Hepatocyte (in vitro differentiated cells): ENCODE results near the gene CHEK2. TPM values are rescaled to one million over a fixed set of nuclear protein-coding genes. Genes with fewer than 3 reads are reported as not detected.
A peak's percentile ranks its signal among the peaks of the same experiment; 100 is the strongest.

Source experiments
- DNase-seq: peaks from one replicate; pipeline ENCODE4 v3.0.0-alpha.2; 2016; ENCODE audit warnings: low spot score
- H2AFZ ChIP-seq: fragments of 200-600 bp; sonication (generic); 2 replicates; pipeline ENCODE4 v1.6.0; 2016; ENCODE audit warnings: antibody characterized with exemption, mild to moderate bottlenecking
- H3K27ac ChIP-seq: fragments of 200-600 bp; sonication (generic); 2 replicates; pipeline ENCODE4 v1.5.1; 2016; ENCODE audit warnings: mild to moderate bottlenecking
- H3K27me3 ChIP-seq: fragments of 200-600 bp; sonication (generic); 2 replicates; pipeline ENCODE4 v1.6.1; 2016
- H3K36me3 ChIP-seq: fragments of 200-600 bp; sonication (generic); replicated peaks from 2 replicates; pipeline ENCODE4 v1.5.1; 2016; ENCODE audit warnings: low read depth; ENCODE audit not compliant: insufficient read depth
- H3K4me1 ChIP-seq: fragments of 200-600 bp; sonication (generic); 2 replicates; pipeline ENCODE4 v1.5.1; 2016; ENCODE audit warnings: mild to moderate bottlenecking, moderate library complexity; ENCODE audit not compliant: insufficient read depth
- H3K4me2 ChIP-seq: fragments of 200-600 bp; sonication (generic); 2 replicates; pipeline ENCODE4 v1.6.0; 2016
- H3K4me3 ChIP-seq: fragments of 200-600 bp; sonication (generic); 2 replicates; pipeline ENCODE4 v1.5.1; 2016; ENCODE audit warnings: mild to moderate bottlenecking
- H3K79me2 ChIP-seq: fragments of 200-600 bp; sonication (generic); 2 replicates; pipeline ENCODE4 v1.6.0; 2017; ENCODE audit warnings: mild to moderate bottlenecking
- H3K9me2 ChIP-seq: fragments of 200-600 bp; sonication (generic); replicated peaks from 2 replicates; pipeline ENCODE4 v1.6.0; 2017; ENCODE audit warnings: mild to moderate bottlenecking; ENCODE audit not compliant: insufficient read depth
- H3K9me3 ChIP-seq: fragments of 200-600 bp; sonication (generic); 2 replicates; pipeline ENCODE4 v1.5.1; 2016; ENCODE audit warnings: low read depth, mild to moderate bottlenecking
- H4K20me1 ChIP-seq: fragments of 200-600 bp; sonication (generic); 2 replicates; pipeline ENCODE4 v1.6.0; 2016; ENCODE audit warnings: mild to moderate bottlenecking; ENCODE audit not compliant: insufficient read depth, poor library complexity, severe bottlenecking
- EZH2 ChIP-seq: fragments of 200-600 bp; sonication (generic); IDR thresholded peaks from 2 replicates; pipeline ENCODE4 v1.6.1; 2016; ENCODE audit warnings: antibody characterized with exemption, mild to moderate bottlenecking, borderline replicate concordance
- EZH2phosphoT487 ChIP-seq: fragments of 200-600 bp; sonication (generic); IDR thresholded peaks from one replicate; pipeline ENCODE4 v1.6.1; 2018; ENCODE audit warnings: antibody characterized with exemption, mild to moderate bottlenecking, low read depth, moderate library complexity; ENCODE audit not compliant: unreplicated experiment, severe bottlenecking
- WGBS: methylation state at CpG from one replicate; pipeline ENCODE4 v1.1.6; 2016; ENCODE audit warnings: low lambda C conversion rate; ENCODE audit errors: missing lambda C conversion rate; 5-methylcytosine and 5-hydroxymethylcytosine counted together
- polyA plus RNA-seq: library from polyadenylated mRNA; unstranded; fragments of >200 nt; fragmentation: Nextera tagmentation; extraction: Ambion mirVana; gene quantifications from 2 replicates; pipeline ENCODE4 v1.2.1, GENCODE V29; 2016
- total RNA-seq: library from RNA; depleted of rRNA; stranded (reverse); fragments of >200 nt; gene quantifications from 2 replicates; pipeline ENCODE4 v1.2.3, GENCODE V29; 2014
- TF ChIP-seq, protein P1 (sequence below): fragments of 200-600 bp; sonication (generic); IDR thresholded peaks from 2 replicates; pipeline ENCODE4 v1.5.1; 2016; ENCODE audit warnings: antibody characterized with exemption, mild to moderate bottlenecking; ENCODE audit not compliant: poor library complexity

CHEK2 gene
- total and polyA plus RNA-seq, 2 experiments from 2014 or later, result 17.1 to 25.9 TPM

DNA sequence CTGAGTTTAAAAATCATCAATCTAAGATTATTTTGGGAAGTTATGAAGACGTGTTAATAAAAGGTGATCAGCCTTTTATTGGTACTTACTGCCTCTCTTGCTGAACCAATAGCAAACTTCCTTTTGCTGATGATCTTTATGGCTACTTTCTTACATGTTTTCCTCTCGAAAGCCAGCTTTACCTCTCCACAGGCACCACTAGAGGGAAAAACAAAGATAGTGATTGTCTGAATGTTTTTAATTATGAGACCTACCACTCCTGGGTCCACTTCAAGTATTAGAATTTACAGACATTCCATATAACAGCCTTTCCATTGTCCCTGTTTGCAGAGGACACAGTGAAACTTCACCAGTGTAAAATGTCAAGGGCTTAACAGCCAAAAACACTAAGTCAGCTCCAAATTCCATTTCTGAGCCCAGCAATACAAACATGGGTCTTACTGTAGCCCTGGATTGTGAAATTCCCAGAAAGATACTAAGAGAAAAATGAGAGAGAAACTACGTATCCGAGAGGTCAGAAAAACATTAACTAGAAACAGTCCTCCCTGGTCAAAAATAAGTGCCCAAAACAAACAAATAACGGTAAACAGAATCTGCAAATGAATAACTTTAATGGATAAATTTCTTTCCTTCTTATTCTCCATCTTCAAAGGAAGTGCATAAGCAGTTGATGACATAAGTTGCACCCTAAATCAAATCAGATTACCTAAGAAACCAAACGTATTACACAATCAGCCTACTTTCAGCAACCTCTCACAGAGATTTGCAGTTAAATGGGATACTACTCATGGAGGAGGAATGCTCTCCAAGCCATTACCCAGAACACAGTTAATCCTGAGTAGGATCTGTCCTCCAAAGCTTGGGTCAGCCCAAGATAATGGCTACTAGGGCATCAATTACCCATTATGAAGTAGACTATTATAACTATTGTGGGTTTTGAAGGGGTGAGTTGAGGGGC is 29.5 kb downstream of the CHEK2 start:
- Histone ChIP-seq H3K9me3 (no peaks in the 10 kb centered on the region), H2AFZ (no peak overlapping the region), H3K4me3 (no peak overlapping the region), H3K79me2 (no peaks in the 10 kb centered on the region), H4K20me1 (no peaks in the 10 kb centered on the region), H3K9me2 (no peaks in the 10 kb centered on the region), H3K4me2 (peak overlapping the region; percentile 55), H3K27ac (peak overlapping the region; percentile 71), H3K27me3 (no peaks in the 10 kb centered on the region), H3K36me3 (no peaks in the 10 kb centered on the region), H3K4me1 (peaks cover 21% of the 10 kb centered on the region)
- TF ChIP-seq, protein P1, sequence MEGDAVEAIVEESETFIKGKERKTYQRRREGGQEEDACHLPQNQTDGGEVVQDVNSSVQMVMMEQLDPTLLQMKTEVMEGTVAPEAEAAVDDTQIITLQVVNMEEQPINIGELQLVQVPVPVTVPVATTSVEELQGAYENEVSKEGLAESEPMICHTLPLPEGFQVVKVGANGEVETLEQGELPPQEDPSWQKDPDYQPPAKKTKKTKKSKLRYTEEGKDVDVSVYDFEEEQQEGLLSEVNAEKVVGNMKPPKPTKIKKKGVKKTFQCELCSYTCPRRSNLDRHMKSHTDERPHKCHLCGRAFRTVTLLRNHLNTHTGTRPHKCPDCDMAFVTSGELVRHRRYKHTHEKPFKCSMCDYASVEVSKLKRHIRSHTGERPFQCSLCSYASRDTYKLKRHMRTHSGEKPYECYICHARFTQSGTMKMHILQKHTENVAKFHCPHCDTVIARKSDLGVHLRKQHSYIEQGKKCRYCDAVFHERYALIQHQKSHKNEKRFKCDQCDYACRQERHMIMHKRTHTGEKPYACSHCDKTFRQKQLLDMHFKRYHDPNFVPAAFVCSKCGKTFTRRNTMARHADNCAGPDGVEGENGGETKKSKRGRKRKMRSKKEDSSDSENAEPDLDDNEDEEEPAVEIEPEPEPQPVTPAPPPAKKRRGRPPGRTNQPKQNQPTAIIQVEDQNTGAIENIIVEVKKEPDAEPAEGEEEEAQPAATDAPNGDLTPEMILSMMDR, result peak; percentile 19
- TF ChIP-seq EZH2 (no peak), EZH2phosphoT487 (no peak)
- WGBS, result 41% methylated on average over 6 of the region's 6 CpGs
- peak; percentile 64 for DNase-seq

DNA sequence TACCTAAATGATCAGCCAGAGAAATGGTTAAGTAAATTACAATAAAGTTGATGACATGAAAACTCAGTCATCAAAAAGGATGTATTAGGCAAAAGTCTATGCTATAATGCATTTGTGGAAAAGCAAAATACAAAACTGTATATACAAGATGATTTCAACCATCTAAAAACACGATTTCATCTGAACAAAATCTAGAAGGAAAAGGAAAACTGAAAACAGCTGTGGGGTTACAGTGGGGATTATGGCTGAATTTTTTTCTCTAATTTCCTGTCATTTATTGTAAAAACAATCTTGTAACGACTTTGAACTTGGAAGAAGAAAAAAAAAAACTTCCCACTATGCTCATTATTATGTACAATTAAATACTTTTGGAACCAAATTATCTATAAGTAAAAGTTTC is 30.3 kb downstream of the CHEK2 start:
- 55% methylated on average over 2 of the region's 2 CpGs for WGBS
- Histone ChIP-seq H3K4me2 (peak overlapping the region; percentile 55), H3K9me2 (no peaks in the 10 kb centered on the region), H3K9me3 (no peaks in the 10 kb centered on the region), H3K79me2 (no peaks in the 10 kb centered on the region), H3K4me3 (no peak overlapping the region), H3K36me3 (no peaks in the 10 kb centered on the region), H4K20me1 (no peaks in the 10 kb centered on the region), H3K4me1 (peaks cover 21% of the 10 kb centered on the region), H3K27me3 (no peaks in the 10 kb centered on the region), H2AFZ (no peak overlapping the region), H3K27ac (peak overlapping the region; percentile 71)
- no peak for DNase-seq
- no peak for TF ChIP-seq EZH2phosphoT487
- TF ChIP-seq EZH2, result no peak
- TF ChIP-seq, protein P1, result no peak

DNA sequence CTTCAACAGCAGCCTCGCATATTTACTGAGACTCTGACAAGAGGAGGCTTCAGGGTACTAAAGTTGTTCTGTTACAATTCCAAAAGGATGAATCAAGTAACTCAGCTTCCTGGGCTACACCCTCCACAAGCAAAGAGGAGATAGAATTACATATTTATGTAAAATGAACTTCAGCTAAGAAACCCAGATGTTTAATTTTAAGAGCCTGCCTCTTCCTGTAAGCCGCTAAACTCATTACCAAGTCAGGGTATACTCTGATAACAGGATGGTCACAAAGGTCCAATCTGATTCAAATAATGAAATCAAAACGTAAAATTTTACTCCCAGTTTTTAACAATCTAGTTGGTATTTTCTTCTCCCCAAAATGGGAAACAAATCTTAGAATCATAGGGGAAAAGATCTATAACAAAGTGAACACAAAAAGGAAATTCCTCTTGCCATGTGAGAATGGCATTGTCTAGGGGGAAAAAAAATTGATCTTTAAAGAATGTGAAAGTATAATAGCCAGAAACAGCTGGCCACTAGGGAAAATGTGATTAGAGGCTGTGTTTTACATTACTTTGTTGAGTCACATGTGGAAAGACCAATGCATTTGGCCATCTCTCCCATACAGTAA is 30.9 kb downstream of the CHEK2 start:
- Histone ChIP-seq H3K9me2 (no peaks in the 10 kb centered on the region), H3K4me3 (no peak overlapping the region), H3K36me3 (no peaks in the 10 kb centered on the region), H3K4me1 (peaks cover 21% of the 10 kb centered on the region), H3K4me2 (peak overlapping the region; percentile 55), H4K20me1 (no peaks in the 10 kb centered on the region), H3K27ac (peak overlapping the region; percentile 71), H2AFZ (no peak overlapping the region), H3K79me2 (no peaks in the 10 kb centered on the region), H3K27me3 (no peaks in the 10 kb centered on the region), H3K9me3 (no peaks in the 10 kb centered on the region)
- 56% methylated on average over 3 of the region's 3 CpGs for WGBS
- TF ChIP-seq EZH2phosphoT487 (no peak), EZH2 (no peak)
- TF ChIP-seq, protein P1, result no peak
- DNase-seq, result peak; percentile 23
